IMR-90 (cell line): ENCODE measurements around the gene KCTD16. TPM values are rescaled to one million over a fixed set of nuclear protein-coding genes. Genes with fewer than 3 reads are reported as not detected.

ENCODE experiments used
- ATAC-seq: fragments of 200-7000 bp; cut with Tn5 transposase; 2 replicates; pipeline ENCODE4 v1.9.1; 2020; ENCODE audit warnings: low read depth, mild to moderate bottlenecking, moderate library complexity
- BruUV-seq: library from RNA; stranded (reverse); fragments of 400-500 nt; replicated peaks from 2 replicates; lab custom pipeline; 2021; lab: Mats Ljungman, UMichigan
- CTCF ChIA-PET: fragments of 300-600 bp; formaldehyde crosslinking; extraction: SDS; loops from one replicate; lab custom pipeline; 2021; ENCODE audit warnings: antibody characterized with exemption; lab: Yijun Ruan, JAX
- POLR2A ChIA-PET: fragments of 300-600 bp; sonication (Branson Sonifier 250); formaldehyde crosslinking; loops from one replicate; lab custom pipeline; 2022; ENCODE audit warnings: antibody characterized with exemption; ENCODE audit not compliant: unreplicated experiment; lab: Charles Lee
- DNase-seq: peaks from one replicate; pipeline ENCODE4 v3.0.0; 2013
- H2AFZ ChIP-seq: replicated peaks from 2 replicates; pipeline ENCODE3; 2013; ENCODE audit warnings: low read length, mild to moderate bottlenecking; ENCODE audit not compliant: poor library complexity
- H2AK5ac ChIP-seq: 2 replicates; pipeline ENCODE4 v1.6.1; 2013; ENCODE audit warnings: low read depth, low read length, inconsistent platforms
- H2AK9ac ChIP-seq: replicated peaks from 2 replicates; pipeline ENCODE3; 2013; ENCODE audit warnings: mild to moderate bottlenecking, low read depth, low read length, moderate library complexity; ENCODE audit not compliant: poor library complexity
- H2BK120ac ChIP-seq: 2 replicates; pipeline ENCODE4 v1.6.1; 2013; ENCODE audit warnings: low read depth, low read length, inconsistent platforms
- H2BK15ac ChIP-seq: 3 replicates; pipeline ENCODE4 v1.6.1; 2013; ENCODE audit warnings: low read depth, low read length, inconsistent platforms
- H2BK20ac ChIP-seq: 2 replicates; pipeline ENCODE4 v1.6.1; 2013; ENCODE audit warnings: low read depth, mild to moderate bottlenecking, inconsistent platforms, low read length, moderate library complexity
- H2BK5ac ChIP-seq: 2 replicates; pipeline ENCODE4 v1.6.1; 2013; ENCODE audit warnings: mild to moderate bottlenecking, low read depth, low read length, inconsistent platforms; ENCODE audit not compliant: poor library complexity, severe bottlenecking
- H3K14ac ChIP-seq: replicated peaks from 2 replicates; pipeline ENCODE4 v1.6.1; 2013; ENCODE audit warnings: low read depth, low read length, inconsistent platforms
- H3K18ac ChIP-seq: 2 replicates; pipeline ENCODE4 v1.6.1; 2013; ENCODE audit warnings: low read depth, low read length, control low read depth
- H3K23ac ChIP-seq: 2 replicates; pipeline ENCODE4 v1.6.1; 2013; ENCODE audit warnings: low read depth, low read length, inconsistent platforms
- H3K27ac ChIP-seq: 2 replicates; pipeline ENCODE4 v1.5.1; 2013; ENCODE audit warnings: mild to moderate bottlenecking, control low read depth, low read length; ENCODE audit not compliant: insufficient read depth
- H3K27me3 ChIP-seq: 2 replicates; pipeline ENCODE4 v1.6.1; 2013; ENCODE audit warnings: low read length; ENCODE audit not compliant: control insufficient read depth, insufficient read depth
- H3K36me3 ChIP-seq: 2 replicates; pipeline ENCODE4 v1.6.1; 2013; ENCODE audit warnings: low read length, mixed read lengths; ENCODE audit not compliant: control insufficient read depth, insufficient read depth
- H3K4ac ChIP-seq: 2 replicates; pipeline ENCODE4 v1.6.1; 2013; ENCODE audit warnings: low read depth, low read length, inconsistent platforms
- H3K4me1 ChIP-seq: 2 replicates; pipeline ENCODE4 v1.6.1; 2013; ENCODE audit warnings: low read length, mixed read lengths; ENCODE audit not compliant: control insufficient read depth, insufficient read depth
- H3K4me2 ChIP-seq: 2 replicates; pipeline ENCODE4 v1.6.1; 2013; ENCODE audit warnings: low read depth, mild to moderate bottlenecking, control low read depth, low read length, moderate library complexity
- H3K4me3 ChIP-seq: 2 replicates; pipeline ENCODE4 v1.5.1; 2013; ENCODE audit warnings: low read depth, mild to moderate bottlenecking, control low read depth, low read length, moderate library complexity; ENCODE audit not compliant: insufficient read depth
- H3K56ac ChIP-seq: 2 replicates; pipeline ENCODE4 v1.6.1; 2013; ENCODE audit warnings: low read length, inconsistent platforms; ENCODE audit not compliant: insufficient read depth; ENCODE audit errors: extremely low read depth
- H3K79me1 ChIP-seq, 2 experiments: 2 replicates each; pipeline ENCODE4 v1.6.1; 2013; ENCODE audit warnings: low read length in 2 of 2, inconsistent platforms in 1 of 2, low read depth in 1 of 2
- H3K9ac ChIP-seq: 2 replicates; pipeline ENCODE4 v1.6.1; 2013; ENCODE audit warnings: low read depth, low read length, control low read depth
- H3K9me1 ChIP-seq: 2 replicates; pipeline ENCODE4 v1.6.1; 2013; ENCODE audit warnings: low read length, inconsistent platforms; ENCODE audit not compliant: insufficient read depth
- H3K9me3 ChIP-seq: 2 replicates; pipeline ENCODE4 v1.6.1; 2013; ENCODE audit warnings: low read length; ENCODE audit not compliant: control insufficient read depth, insufficient read depth
- H4K20me1 ChIP-seq: 2 replicates; pipeline ENCODE4 v1.6.1; 2013; ENCODE audit warnings: low read length, inconsistent platforms; ENCODE audit not compliant: insufficient read depth
- H4K5ac ChIP-seq: 2 replicates; pipeline ENCODE4 v1.6.1; 2013; ENCODE audit warnings: mild to moderate bottlenecking, low read depth, low read length, control low read depth
- H4K8ac ChIP-seq, 2 experiments: 2 replicates each; pipeline ENCODE4 v1.6.1; 2013; ENCODE audit warnings: low read depth in 2 of 2, low read length in 2 of 2, control low read depth in 1 of 2, inconsistent platforms in 1 of 2
- H4K91ac ChIP-seq: 2 replicates; pipeline ENCODE4 v1.6.1; 2013; ENCODE audit warnings: low read depth, low read length, inconsistent platforms; ENCODE audit not compliant: insufficient read depth
- CEBPB ChIP-seq: IDR thresholded peaks from 2 replicates; pipeline ENCODE4 v1.6.1; 2012; ENCODE audit warnings: low read depth, low read length, improper control_type of control experiment
- WGBS, 2 experiments: methylation state at CpG; one replicate each; pipeline versions ENCODE4 v1.1.5 to v1.1.7; 2013; ENCODE audit warnings: missing lambda C conversion rate in 2 of 2; ENCODE audit not compliant: insufficient read length in 1 of 2; ENCODE audit errors: extremely low coverage in 2 of 2; 5-methylcytosine and 5-hydroxymethylcytosine counted together
- dilution Hi-C: fragments of 300-500 bp; cut with HindIII; formaldehyde crosslinking; loops from one replicate; pipeline ENCODE4 v1.14.3; 2018; ENCODE audit warnings: low sequenced_read_pairs; ENCODE audit not compliant: unreplicated experiment
- in situ Hi-C: fragments of 300-500 bp; cut with MboI; formaldehyde crosslinking; loops from 3 replicates; pipeline ENCODE4 v1.14.3; 2019; ENCODE audit warnings: low sequenced_read_pairs, inconsistent platforms, mixed read lengths
- intact Hi-C: fragments of 100-400 bp; cut with micrococcal nuclease; formaldehyde crosslinking; loops from 2 replicates; pipeline ENCODE4 v1.10.0; 2022
- polyA plus RNA-seq, 3 experiments: library from polyadenylated mRNA; depleted of rRNA; stranded (reverse); fragments of >200 nt; gene quantifications; 2 replicates each; pipeline ENCODE4 v1.2.3, GENCODE V29; 2012; ENCODE audit warnings: low replicate concordance in 1 of 3
- total RNA-seq: library from RNA; depleted of rRNA; stranded (reverse); fragments of >200 nt; gene quantifications from 2 replicates; pipeline ENCODE4 v1.2.3, GENCODE V29; 2012
- TF ChIP-seq, protein P1 (sequence below): fragments of 150-350 bp; IDR thresholded peaks from 2 replicates; pipeline ENCODE4 v1.6.1; 2016; ENCODE audit warnings: low read depth, mild to moderate bottlenecking, low read length, moderate library complexity, borderline replicate concordance

KCTD16 gene
- total and polyA plus RNA-seq, 2 of the 4 experiments (the other 2 are of a cell fraction) = 0.43 to 1.1 TPM

DNA sequence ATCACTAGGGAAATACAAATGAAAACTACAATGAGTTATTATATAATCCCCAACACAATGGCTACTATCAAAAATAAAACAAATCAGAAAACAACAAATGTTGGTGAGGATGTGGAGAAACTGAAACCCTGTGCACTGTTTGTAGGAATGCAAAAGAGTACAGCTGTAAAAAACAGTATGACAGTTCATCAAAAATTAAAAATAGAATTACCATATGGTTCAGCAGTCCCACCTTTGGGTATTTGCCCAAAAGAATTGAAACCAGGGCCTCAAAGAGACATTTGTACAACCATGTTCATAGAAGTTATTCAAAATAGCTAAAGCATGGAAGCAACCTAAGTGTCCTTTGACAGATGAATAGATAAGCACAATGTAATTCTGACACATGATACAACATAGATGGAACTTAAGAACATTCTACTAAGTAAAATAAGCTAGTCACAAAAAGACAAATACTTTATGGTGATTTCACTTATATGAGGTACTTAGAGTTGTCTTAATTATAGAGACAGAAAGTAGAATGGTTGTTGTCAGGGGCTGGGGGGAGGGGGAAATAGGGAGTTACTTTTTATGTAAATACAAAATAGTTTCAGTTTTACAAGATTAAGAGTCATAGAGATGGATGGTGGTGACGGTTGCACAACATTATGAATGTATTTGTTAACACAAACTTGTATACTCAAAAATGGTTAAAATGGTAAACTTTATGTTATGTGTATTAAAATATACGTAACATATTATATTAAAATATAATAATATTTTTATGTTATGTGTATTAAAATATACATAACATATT, 102.8 kb downstream of the KCTD16 start:
- H3K4ac ChIP-seq = no peak overlapping the region
- no peaks in the 10 kb centered on the region for H4K20me1 ChIP-seq
- ChIA-PET POLR2A (no interaction called here), CTCF (interaction anchor here (0.5 kb wide), 1 partner anchor 82 kb away, joined by 4 read pairs; no protein-coding TSS in a partner anchor)
- no peak overlapping the region for H2BK20ac ChIP-seq
- H3K4me2 ChIP-seq = no peak overlapping the region
- WGBS, 2 experiments = no CpG with 5 or more reads among the region's 2 CpGs
- H3K9ac ChIP-seq = no peak overlapping the region
- no peak overlapping the region for H2AK9ac ChIP-seq
- ATAC-seq = no peak
- TF ChIP-seq, protein P1, sequence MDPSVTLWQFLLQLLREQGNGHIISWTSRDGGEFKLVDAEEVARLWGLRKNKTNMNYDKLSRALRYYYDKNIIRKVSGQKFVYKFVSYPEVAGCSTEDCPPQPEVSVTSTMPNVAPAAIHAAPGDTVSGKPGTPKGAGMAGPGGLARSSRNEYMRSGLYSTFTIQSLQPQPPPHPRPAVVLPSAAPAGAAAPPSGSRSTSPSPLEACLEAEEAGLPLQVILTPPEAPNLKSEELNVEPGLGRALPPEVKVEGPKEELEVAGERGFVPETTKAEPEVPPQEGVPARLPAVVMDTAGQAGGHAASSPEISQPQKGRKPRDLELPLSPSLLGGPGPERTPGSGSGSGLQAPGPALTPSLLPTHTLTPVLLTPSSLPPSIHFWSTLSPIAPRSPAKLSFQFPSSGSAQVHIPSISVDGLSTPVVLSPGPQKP = no peak
- TF ChIP-seq CEBPB = peak; percentile 81
- H4K91ac ChIP-seq = no peak overlapping the region
- no peak overlapping the region for H2BK5ac ChIP-seq
- H2AK5ac ChIP-seq = no peak overlapping the region
- BruUV-seq = no TSS peak
- no peak overlapping the region for H3K18ac ChIP-seq
- H3K9me3 ChIP-seq = no peaks in the 10 kb centered on the region
- H2BK15ac ChIP-seq = no peak overlapping the region
- no peaks in the 10 kb centered on the region for H3K27me3 ChIP-seq
- no peak overlapping the region for H3K56ac ChIP-seq
- H3K27ac ChIP-seq = no peak overlapping the region
- H3K14ac ChIP-seq = no peak overlapping the region
- H3K36me3 ChIP-seq = no peaks in the 10 kb centered on the region
- in situ Hi-C loops = no loop called here
- intact Hi-C loops = no loop called here
- H3K79me1 ChIP-seq = no peaks in the 10 kb centered on the region
- no peak overlapping the region for H4K8ac ChIP-seq
- no peak overlapping the region for H2AFZ ChIP-seq
- DNase-seq = no peak
- dilution Hi-C loops = no loop called here
- H3K4me1 ChIP-seq = no peaks in the 10 kb centered on the region
- no peak overlapping the region for H3K23ac ChIP-seq
- no peaks in the 10 kb centered on the region for H3K9me1 ChIP-seq
- H3K4me3 ChIP-seq = no peak overlapping the region
- H2BK120ac ChIP-seq = no peak overlapping the region
- no peak overlapping the region for H4K5ac ChIP-seq
